ENCODE measurements around the gene GALNT5. TPM values are rescaled to one million over a fixed set of nuclear protein-coding genes. Genes with fewer than 3 reads are reported as not detected.

GALNT5 gene
- total RNA-seq, 1 donor from 2014 or later: 5.3 TPM

GRCh38 chr2:157322432-157322831 lies 64.9 kb downstream of the GALNT5 start:
- TF ChIP-seq CTCF (IDR thresholded peaks at IDR 0.05): no peak
- H3K9me3 Mint-ChIP-seq (ENCODE audit: unreplicated experiment): no peaks in the 10 kb centered on the region
- no peak overlapping the region for H3K27ac Mint-ChIP-seq (ENCODE audit: unreplicated experiment)
- no peaks in the 10 kb centered on the region for H3K36me3 Mint-ChIP-seq (ENCODE audit: unreplicated experiment)
- H3K27me3 Mint-ChIP-seq (ENCODE audit: unreplicated experiment): peaks cover 19% of the 10 kb centered on the region
- DNase-seq (ENCODE audit: extremely low spot score, unreplicated experiment): no peak
- no peak overlapping the region for H3K4me3 Mint-ChIP-seq (ENCODE audit: unreplicated experiment)
- peaks cover 3% of the 10 kb centered on the region for H3K4me1 Mint-ChIP-seq (ENCODE audit: unreplicated experiment)

- Mint-ChIP-seq H3K4me3 (ENCODE audit: unreplicated experiment) (no peak overlapping the region), H3K36me3 (ENCODE audit: unreplicated experiment) (no peaks in the 10 kb centered on the region), H3K4me1 (ENCODE audit: unreplicated experiment) (peaks cover 22% of the 10 kb centered on the region), H3K27me3 (ENCODE audit: unreplicated experiment) (peaks cover 16% of the 10 kb centered on the region), H3K27ac (ENCODE audit: unreplicated experiment) (no peak overlapping the region), H3K9me3 (ENCODE audit: unreplicated experiment) (no peaks in the 10 kb centered on the region)
- no peak for DNase-seq (ENCODE audit: extremely low spot score, unreplicated experiment)
- no peak for TF ChIP-seq CTCF (IDR thresholded peaks at IDR 0.05)
Observed at GRCh38 chr2:157324331-157324843, 66.9 kb downstream of the GALNT5 start.

GRCh38 chr2:157325786-157326185 lies 68.3 kb downstream of the GALNT5 start, which contains the start of gene ERMN:
ERMN (minus strand) TSS chr2:157325824; CDS start chr2:157325642, 182 bp downstream.
- peaks cover 29% of the 10 kb centered on the region for H3K4me1 Mint-ChIP-seq (ENCODE audit: unreplicated experiment)
- no peak within 1 kb of the TSS for H3K4me3 Mint-ChIP-seq (ENCODE audit: unreplicated experiment)
- no peak within 1 kb of the TSS for H3K27ac Mint-ChIP-seq (ENCODE audit: unreplicated experiment)
- H3K36me3 Mint-ChIP-seq (ENCODE audit: unreplicated experiment): no peaks in the 10 kb centered on the region
- no peaks in the 10 kb centered on the region for H3K9me3 Mint-ChIP-seq (ENCODE audit: unreplicated experiment)
- DNase-seq (ENCODE audit: extremely low spot score, unreplicated experiment): no peak
- TF ChIP-seq CTCF (IDR thresholded peaks at IDR 0.05): no peak
- peaks cover 16% of the 10 kb centered on the region for H3K27me3 Mint-ChIP-seq (ENCODE audit: unreplicated experiment)

GRCh38 chr2:157326698-157327097 lies 69.2 kb downstream of the GALNT5 start:
- H3K27ac Mint-ChIP-seq (ENCODE audit: unreplicated experiment): no peak overlapping the region
- TF ChIP-seq CTCF (IDR thresholded peaks at IDR 0.05): no peak
- H3K36me3 Mint-ChIP-seq (ENCODE audit: unreplicated experiment): no peaks in the 10 kb centered on the region
- H3K4me1 Mint-ChIP-seq (ENCODE audit: unreplicated experiment): peaks cover 31% of the 10 kb centered on the region
- peaks cover 16% of the 10 kb centered on the region for H3K27me3 Mint-ChIP-seq (ENCODE audit: unreplicated experiment)
- no peak for DNase-seq (ENCODE audit: extremely low spot score, unreplicated experiment)
- H3K4me3 Mint-ChIP-seq (ENCODE audit: unreplicated experiment): no peak overlapping the region
- no peaks in the 10 kb centered on the region for H3K9me3 Mint-ChIP-seq (ENCODE audit: unreplicated experiment)

- H3K27ac Mint-ChIP-seq (ENCODE audit: unreplicated experiment): peak overlapping the region; percentile 68
- H3K4me3 Mint-ChIP-seq (ENCODE audit: unreplicated experiment): no peak overlapping the region
- H3K36me3 Mint-ChIP-seq (ENCODE audit: unreplicated experiment): no peaks in the 10 kb centered on the region
- no peaks in the 10 kb centered on the region for H3K9me3 Mint-ChIP-seq (ENCODE audit: unreplicated experiment)
- H3K4me1 Mint-ChIP-seq (ENCODE audit: unreplicated experiment): peaks cover 31% of the 10 kb centered on the region
- DNase-seq (ENCODE audit: extremely low spot score, unreplicated experiment): no peak
- H3K27me3 Mint-ChIP-seq (ENCODE audit: unreplicated experiment): peaks cover 16% of the 10 kb centered on the region
- TF ChIP-seq CTCF (IDR thresholded peaks at IDR 0.05): no peak
Observed at GRCh38 chr2:157327200-157327599, 69.7 kb downstream of the GALNT5 start.
